HG02588 (cell line): ENCODE results near the gene PPP1R15B.

Source experiments
- ATAC-seq: cut with Tn5 transposase; IDR thresholded peaks from one replicate; pipeline ENCODE4 v1.9.1; 2021; ENCODE audit warnings: mild to moderate bottlenecking, moderate library complexity; ENCODE audit not compliant: unreplicated experiment

The PPP1R15B gene

DNA sequence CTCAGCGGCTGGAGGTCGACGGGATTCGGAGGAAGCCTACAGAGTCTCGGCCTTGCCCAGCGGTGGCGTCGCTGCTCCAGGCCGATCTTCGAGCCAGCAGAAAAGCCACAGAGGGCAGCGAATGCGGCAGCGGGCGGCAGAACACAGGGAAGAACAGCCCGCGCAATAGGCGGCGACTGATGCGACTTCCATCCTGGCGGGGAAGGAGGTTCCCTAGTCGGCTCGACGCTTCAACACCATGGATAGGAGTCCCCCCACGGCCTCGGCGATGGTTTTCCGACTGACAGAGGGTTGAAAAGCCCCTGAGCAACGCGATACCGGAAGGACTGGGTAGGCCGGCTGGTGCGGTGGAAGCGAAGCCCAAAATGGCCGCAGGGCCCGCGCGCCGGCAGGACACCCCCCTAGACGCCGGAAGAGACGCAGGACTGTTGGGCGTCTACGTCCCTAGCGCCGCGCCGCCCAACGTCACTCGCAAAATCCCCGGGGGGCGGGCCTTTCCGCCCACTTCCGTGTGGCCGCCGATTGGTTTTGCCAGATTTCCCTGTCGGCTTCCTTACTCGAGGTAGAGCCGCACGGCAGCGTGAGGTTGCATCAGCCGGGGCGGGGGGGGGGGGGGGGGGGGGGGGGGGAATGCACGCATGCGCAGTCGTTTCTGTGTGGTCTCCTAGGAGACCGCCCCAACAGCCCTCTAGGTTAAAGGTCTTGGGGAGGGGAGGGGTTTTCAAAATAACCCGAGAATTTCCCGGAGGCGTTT is at the start of gene PPP1R15B:
Gene PPP1R15B, minus strand, starts transcription at position 367 of the 754 bp plus-strand sequence. CDS start 406 bp downstream, outside the sequence.
- peak; percentile 86 for ATAC-seq

- ATAC-seq, result no peak
Observed at GRCh38 chr1:204460346-204460745, 48.7 kb upstream of the PPP1R15B start.

DNA sequence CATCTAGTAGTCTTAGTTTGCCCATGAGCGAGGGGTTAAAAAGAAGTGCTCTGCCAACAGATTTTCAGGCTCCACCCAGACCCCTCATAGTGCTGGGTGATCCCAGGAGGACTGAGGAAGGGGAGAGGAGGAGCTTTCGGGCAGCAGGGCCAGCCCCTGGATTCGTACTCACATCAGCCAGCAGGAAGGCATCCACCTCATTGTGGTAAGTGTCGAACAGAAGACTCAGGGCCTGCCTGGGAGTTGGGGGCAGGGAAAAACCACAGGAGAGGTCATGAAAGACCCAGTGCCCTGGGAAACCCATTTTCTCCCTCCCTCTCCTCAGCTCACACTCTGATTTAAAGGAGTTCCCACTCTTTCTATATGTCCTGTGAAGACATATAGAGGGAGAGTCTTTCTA is 48.1 kb upstream of the PPP1R15B start:
- ATAC-seq, result no peak

- ATAC-seq, result no peak
Observed at GRCh38 chr1:204457666-204458065, 46.0 kb upstream of the PPP1R15B start.

DNA sequence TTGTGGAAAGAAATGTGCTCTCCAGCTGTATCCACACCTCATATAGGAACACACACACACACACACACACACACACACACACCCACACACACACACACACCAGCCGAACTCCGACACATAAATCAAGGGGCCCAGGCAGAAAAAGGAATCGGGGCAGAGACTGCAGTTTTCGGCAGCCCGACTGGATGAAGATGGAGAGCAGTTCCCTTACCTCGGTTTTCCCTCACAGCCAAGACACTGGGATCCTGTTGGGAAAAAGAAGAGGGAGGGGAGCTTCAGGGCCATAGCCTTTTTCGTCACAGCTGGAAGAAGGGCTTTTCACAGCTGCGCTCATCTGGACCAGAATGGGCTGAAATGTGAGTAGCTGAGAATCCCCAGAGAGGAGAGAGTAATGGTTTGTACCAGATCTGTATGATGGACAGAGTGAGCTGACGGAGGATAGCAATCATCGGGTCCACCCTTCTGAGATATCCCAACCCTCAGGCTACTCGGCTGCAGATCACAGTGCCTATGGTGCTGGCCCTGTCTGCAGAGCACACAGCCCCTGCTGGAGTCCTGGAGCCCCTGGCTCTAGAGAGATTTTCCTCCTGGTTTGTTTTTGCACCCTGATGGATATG is 45.3 kb upstream of the PPP1R15B start:
- no peak for ATAC-seq

- ATAC-seq, result no peak
Observed at GRCh38 chr1:204455831-204456145, 44.2 kb upstream of the PPP1R15B start.

- no peak for ATAC-seq
Observed at GRCh38 chr1:204455063-204455830, 43.6 kb upstream of the PPP1R15B start.

DNA sequence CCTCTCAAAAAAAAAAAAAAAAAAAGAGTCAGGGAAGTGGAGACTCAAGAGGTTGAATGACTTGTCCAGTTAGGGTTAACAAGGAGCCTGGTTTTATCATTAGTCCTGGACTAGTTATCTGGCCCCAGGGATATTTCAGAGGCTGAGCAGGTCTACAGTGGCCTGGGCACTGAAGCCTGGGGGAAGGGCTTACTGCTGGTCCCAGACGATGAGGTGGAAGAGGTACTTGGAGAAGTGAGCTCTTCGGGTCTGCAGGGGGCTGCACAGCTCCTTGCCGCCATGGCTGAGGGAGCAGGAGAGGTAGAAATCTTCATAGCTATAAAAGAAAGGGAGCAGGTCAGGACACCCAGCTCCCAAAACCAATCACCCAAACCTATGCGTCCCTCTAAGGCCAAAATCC is 42.9 kb upstream of the PPP1R15B start:
- no peak for ATAC-seq

- peak; percentile 75 for ATAC-seq
Observed at GRCh38 chr1:204453141-204453772, 41.6 kb upstream of the PPP1R15B start.

DNA sequence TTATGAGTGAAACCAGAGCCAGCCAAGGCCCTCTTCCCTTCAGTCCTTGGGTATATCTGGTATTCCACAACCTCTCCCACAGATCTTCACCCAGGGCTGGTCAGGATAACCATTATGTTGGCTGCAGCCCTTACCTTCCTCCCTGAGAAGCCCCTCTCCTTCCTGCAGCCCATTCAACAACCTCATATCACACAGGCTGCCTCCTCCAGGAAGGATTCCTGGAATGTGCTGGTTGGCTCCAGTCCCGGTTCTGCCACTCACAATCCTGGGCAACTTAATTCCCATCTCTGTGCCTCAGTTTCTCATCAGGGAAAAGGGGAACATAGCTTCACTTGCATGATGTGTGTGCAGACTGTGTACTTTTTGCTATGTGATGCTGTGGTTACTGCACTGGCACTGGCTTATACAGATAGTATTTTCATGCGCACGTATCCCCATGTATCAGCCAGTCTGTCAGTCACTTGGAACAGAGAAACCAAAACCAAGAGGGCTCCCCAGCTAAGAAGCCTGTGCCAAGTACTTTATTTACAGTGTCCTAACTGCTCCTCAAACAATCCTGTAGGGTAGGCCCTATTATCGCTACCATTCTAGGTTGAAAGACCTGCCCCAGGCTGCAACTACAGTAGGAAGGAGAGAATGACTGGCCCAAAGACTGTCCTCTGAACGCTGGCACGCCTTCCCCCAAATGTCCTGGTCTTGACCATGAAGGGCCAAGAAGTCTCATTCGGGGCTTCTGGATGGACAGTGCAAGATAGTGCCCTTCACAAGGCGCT is 39.9 kb upstream of the PPP1R15B start:
- no peak for ATAC-seq

GRCh38 chr1:204450461-204451257 is 39.0 kb upstream of the PPP1R15B start:
- no peak for ATAC-seq

- no peak for ATAC-seq
Observed at GRCh38 chr1:204449678-204450280, 38.2 kb upstream of the PPP1R15B start.

- no peak for ATAC-seq
Observed at GRCh38 chr1:204448991-204449677, 37.5 kb upstream of the PPP1R15B start.

- no peak for ATAC-seq
Observed at GRCh38 chr1:204448344-204448964, 36.8 kb upstream of the PPP1R15B start.

- ATAC-seq, result no peak
Observed at GRCh38 chr1:204447736-204448135, 36.1 kb upstream of the PPP1R15B start.

DNA sequence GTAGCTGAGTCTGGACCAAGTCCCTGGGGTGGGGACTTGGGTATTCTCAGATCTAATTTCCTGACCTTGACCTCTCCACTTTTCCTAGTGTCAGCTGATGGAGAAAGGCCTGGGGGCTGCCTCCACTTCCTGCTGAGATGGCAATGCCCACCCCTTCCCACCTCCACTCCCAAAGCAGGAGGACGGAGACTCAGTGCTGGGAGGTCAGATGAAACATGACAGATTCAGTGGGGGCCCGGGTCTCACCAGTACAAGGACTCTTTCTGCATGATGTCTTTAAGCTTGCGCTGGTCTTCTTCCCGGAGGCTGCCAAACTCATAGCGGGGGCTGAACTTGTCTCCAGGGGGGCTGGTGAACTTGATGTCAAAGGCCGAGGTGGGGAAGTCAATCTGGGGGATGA is 35.6 kb upstream of the PPP1R15B start:
- ATAC-seq, result no peak

DNA sequence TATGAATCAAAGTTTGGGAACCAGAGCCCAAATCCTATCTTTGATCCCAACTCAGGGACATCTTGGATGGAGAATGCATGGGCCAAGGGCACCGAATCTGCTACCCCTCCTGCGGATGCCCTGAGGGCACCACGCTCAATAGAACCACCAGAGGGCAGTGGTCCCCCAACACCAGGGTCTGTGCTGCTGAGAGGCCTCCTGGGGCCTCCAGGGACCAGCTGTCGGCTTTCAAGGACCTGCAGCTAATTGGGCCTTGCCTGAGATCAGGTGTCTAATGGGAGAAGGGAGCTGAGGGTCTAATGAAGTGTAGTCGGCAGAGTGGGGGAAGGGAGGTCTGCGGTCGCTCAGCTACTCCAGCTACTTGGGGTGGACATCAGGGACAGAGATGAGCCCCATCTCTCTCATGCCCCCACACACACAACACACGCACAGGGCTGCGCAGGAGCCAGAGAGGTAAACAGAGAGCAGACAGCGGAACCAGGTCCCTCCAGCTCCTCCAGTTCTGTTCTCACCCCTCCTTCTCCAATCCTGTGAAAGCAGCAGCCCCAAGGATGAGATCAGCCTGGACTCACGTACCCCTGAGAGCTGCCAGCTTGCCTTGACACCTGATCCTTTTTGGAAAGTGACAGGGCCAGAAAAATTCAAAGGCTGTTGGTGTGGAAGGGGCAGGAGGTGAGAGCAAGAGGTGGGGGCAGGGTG is 34.9 kb upstream of the PPP1R15B start:
- ATAC-seq, result peak; percentile 55

- ATAC-seq, result no peak
Observed at GRCh38 chr1:204445860-204446412, 34.3 kb upstream of the PPP1R15B start.
